ENCODE results near the gene SLC38A5.

The SLC38A5 gene

GRCh38 chrX:48472225-48472624 is 2.2 kb upstream of the SLC38A5 start:
- no peak overlapping the region for H3K4me3 ChIP-seq (ENCODE audit: low read depth, low read length)
- no peak for TF ChIP-seq CTCF (IDR thresholded peaks at IDR 0.05; ENCODE audit: insufficient read depth, low read depth, low read length, missing control alignments)
- DNase-seq (ENCODE audit: low read depth) = no peak

GRCh38 chrX:48471504-48471903 is 1.4 kb upstream of the SLC38A5 start:
- no peak overlapping the region for H3K4me3 ChIP-seq (ENCODE audit: low read depth, low read length)
- no peak for TF ChIP-seq CTCF (IDR thresholded peaks at IDR 0.05; ENCODE audit: insufficient read depth, low read depth, low read length, missing control alignments)
- DNase-seq (ENCODE audit: low read depth) = no peak

DNA sequence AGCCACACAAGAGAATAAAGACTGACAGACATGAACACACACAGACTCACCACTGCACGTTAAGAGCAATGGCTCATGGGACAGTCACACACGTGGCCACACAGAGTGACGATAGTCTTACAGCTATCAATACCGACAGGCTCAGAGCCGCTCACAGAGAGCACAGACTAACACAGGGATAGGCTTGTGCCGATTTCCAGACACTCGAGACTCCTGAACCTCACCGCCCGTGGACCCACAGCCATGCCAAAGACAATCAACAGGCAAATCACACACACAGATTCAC is 716 bp upstream of the SLC38A5 start:
- H3K4me3 ChIP-seq (ENCODE audit: low read depth, low read length) = no peak overlapping the region
- no peak for DNase-seq (ENCODE audit: low read depth)
- no peak for TF ChIP-seq CTCF (IDR thresholded peaks at IDR 0.05; ENCODE audit: insufficient read depth, low read depth, low read length, missing control alignments)

DNA sequence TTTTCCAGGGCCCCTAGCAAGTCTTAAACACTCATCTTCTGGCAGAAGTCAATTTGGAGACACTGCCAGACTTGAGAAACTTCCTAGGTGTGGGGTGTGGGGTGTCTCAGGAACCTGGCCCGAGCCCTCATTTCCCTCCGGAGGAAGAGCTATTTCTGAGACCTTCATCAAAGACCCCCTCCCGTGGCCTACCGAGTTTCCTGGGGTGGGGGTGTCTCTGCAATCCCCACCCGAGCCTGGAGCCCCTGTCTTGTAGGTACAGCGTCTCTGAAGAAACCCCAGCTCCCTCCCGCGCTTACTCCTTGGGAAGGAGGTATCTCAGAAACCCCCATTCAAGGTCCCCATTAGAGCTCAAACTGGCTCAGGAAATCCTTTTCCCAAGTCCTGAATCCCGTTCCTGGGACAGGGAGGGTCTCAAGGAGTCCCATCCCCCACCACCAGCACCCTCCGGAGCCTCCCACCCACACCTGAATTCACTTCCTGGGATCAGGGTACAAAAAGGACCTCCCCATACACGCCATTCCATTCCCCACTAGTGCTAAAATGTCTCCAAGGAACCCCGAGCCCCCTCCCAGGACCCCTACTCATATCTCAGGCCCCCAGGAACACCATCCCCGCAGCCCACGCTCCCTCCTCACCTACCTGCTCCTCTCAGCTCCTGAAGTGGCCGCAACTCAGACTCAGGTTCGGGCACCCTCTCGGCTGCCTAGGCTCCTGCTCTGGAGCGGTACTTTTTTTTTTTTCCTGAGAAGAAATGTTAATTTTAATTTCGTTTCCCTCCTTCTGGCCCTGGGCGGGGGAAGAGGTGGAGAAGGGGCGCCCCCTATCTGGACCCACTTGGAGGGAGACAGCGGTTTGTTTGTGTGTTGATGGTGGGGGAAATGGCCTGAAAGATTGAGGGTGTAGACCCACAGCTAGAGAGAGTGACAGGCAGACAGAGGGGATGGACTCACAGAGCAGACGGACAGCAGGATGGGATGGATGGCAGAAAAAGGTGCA is 1.1 kb downstream of the SLC38A5 start:
- H3K4me3 ChIP-seq (ENCODE audit: low read depth, low read length) = peak overlapping the region; percentile 85
- TF ChIP-seq CTCF (IDR thresholded peaks at IDR 0.05; ENCODE audit: insufficient read depth, low read depth, low read length, missing control alignments) = peak; percentile 33
- peak; percentile 56 for DNase-seq (ENCODE audit: low read depth)

DNA sequence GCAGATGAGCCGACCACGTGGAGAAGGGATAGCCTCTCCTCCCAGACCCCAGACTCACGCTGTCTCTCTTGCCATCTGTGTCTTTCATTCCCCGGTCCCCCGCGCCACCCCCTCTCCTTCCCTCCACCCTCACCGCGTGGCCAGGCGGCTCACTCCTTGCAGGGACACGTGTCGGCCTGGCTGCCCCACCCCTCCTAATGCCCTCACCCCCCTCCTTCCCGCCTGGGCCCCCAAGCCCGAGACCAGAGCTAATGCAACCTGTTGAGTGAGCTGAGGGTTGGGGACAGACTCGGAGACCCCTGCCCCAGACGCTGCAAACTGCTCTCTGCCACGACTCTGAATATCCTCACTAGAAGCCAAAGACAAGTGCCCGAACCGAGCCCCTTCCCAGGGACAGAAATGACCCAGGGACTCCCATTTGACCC is 1.8 kb downstream of the SLC38A5 start:
- TF ChIP-seq CTCF (IDR thresholded peaks at IDR 0.05; ENCODE audit: insufficient read depth, low read depth, low read length, missing control alignments) = no peak
- H3K4me3 ChIP-seq (ENCODE audit: low read depth, low read length) = peak overlapping the region; percentile 85
- peak; percentile 69 for DNase-seq (ENCODE audit: low read depth)

- peak overlapping the region; percentile 85 for H3K4me3 ChIP-seq (ENCODE audit: low read depth, low read length)
- DNase-seq (ENCODE audit: low read depth) = no peak
- TF ChIP-seq CTCF (IDR thresholded peaks at IDR 0.05; ENCODE audit: insufficient read depth, low read depth, low read length, missing control alignments) = no peak
Measured at GRCh38 chrX:48467281-48467761, 2.7 kb downstream of the SLC38A5 start.

Measured in GM12865 (cell line).